ENCODE results near the gene OR4E1.
"Not testable (repeated sequence)": the region's sequence is repeated elsewhere in the genome, so short reads cannot be mapped to it uniquely, and the experiment has no call there.

The OR4E1 gene

GRCh38 chr14:21654215-21654614, 19.4 kb downstream of the OR4E1 start:
- Histone ChIP-seq H3K27ac (ENCODE audit: low read depth, low read length) (no peak overlapping the region), H3K9ac (ENCODE audit: low read depth in 1 of 2, low read length in 2 of 2) (no peak overlapping the region), H3K4me3 (ENCODE audit: low read depth in 1 of 2, low read length in 2 of 2) (no peak overlapping the region), H3K36me3 (ENCODE audit: control insufficient read depth in 1 of 2, insufficient read depth in 2 of 2, low read length in 2 of 2) (no peaks in the 10 kb centered on the region), H3K27me3 (ENCODE audit: control insufficient read depth in 1 of 2, insufficient read depth in 2 of 2, low read length in 2 of 2) (no peaks in the 10 kb centered on the region), H3K4me1 (ENCODE audit: control insufficient read depth in 1 of 2, insufficient read depth in 2 of 2, low read length in 2 of 2) (no peaks in the 10 kb centered on the region), H3K9me3 (ENCODE audit: control insufficient read depth in 1 of 2, low read length in 2 of 2) (no peaks in the 10 kb centered on the region)

DNA sequence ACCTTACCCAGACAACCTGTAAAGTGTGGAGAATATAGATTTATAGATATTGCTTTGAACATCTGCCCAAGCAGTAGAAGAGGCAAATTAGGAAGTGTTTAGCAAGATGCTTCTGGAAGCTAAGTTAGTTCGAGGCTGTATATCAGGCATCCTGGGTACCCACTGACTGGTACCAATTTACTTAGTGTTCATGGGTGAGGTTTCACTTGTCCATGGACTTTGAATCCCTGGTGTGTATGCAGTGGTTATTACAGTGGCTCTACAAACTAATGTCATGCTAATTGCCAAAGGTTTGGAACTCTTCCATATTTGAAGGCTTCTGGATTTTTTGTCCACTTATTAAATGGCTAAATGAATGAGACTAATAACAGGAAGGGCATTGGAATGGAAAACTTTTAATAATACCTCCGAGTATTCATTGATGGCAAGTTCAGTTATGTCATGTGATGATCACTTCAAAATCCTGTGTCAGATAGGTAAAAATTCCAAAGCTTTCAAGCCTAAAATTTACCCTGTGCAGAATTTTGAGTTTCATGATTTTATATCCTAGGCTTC, 20.2 kb downstream of the OR4E1 start, which contains the start of gene OR4E2:
TSS of gene OR4E2 (plus strand) at position 505 of the 555 bp plus-strand sequence. CDS start 11,248 bp downstream, outside the sequence.
- Histone ChIP-seq H3K27ac (ENCODE audit: low read depth, low read length) (no peak within 1 kb of the TSS), H3K27me3 (ENCODE audit: control insufficient read depth in 1 of 2, insufficient read depth in 2 of 2, low read length in 2 of 2) (no peaks in the 10 kb centered on the region), H3K4me1 (ENCODE audit: control insufficient read depth in 1 of 2, insufficient read depth in 2 of 2, low read length in 2 of 2) (no peaks in the 10 kb centered on the region), H3K9me3 (ENCODE audit: control insufficient read depth in 1 of 2, low read length in 2 of 2) (no peaks in the 10 kb centered on the region), H3K4me3 (ENCODE audit: low read depth in 1 of 2, low read length in 2 of 2) (no peak within 1 kb of the TSS), H3K36me3 (ENCODE audit: control insufficient read depth in 1 of 2, insufficient read depth in 2 of 2, low read length in 2 of 2) (no peaks in the 10 kb centered on the region), H3K9ac (ENCODE audit: low read depth in 1 of 2, low read length in 2 of 2) (no peak within 1 kb of the TSS)

GRCh38 chr14:21652209-21652808, 21.3 kb downstream of the OR4E1 start:
- H3K4me1 ChIP-seq (ENCODE audit: control insufficient read depth in 1 of 2, insufficient read depth in 2 of 2, low read length in 2 of 2) = no peaks in the 10 kb centered on the region
- H3K4me3 ChIP-seq (ENCODE audit: low read depth in 1 of 2, low read length in 2 of 2) = no peak overlapping the region
- H3K9ac ChIP-seq (ENCODE audit: low read depth in 1 of 2, low read length in 2 of 2) = no peak overlapping the region
- no peak overlapping the region for H3K27ac ChIP-seq (ENCODE audit: low read depth, low read length)
- no peaks in the 10 kb centered on the region for H3K27me3 ChIP-seq (ENCODE audit: control insufficient read depth in 1 of 2, insufficient read depth in 2 of 2, low read length in 2 of 2)
- no peaks in the 10 kb centered on the region for H3K9me3 ChIP-seq (ENCODE audit: control insufficient read depth in 1 of 2, low read length in 2 of 2)
- no peaks in the 10 kb centered on the region for H3K36me3 ChIP-seq (ENCODE audit: control insufficient read depth in 1 of 2, insufficient read depth in 2 of 2, low read length in 2 of 2)

GRCh38 chr14:21647380-21647779, 26.2 kb downstream of the OR4E1 start:
- no peaks in the 10 kb centered on the region for H3K27me3 ChIP-seq (ENCODE audit: control insufficient read depth in 1 of 2, insufficient read depth in 2 of 2, low read length in 2 of 2)
- no peak overlapping the region for H3K9ac ChIP-seq (ENCODE audit: low read depth in 1 of 2, low read length in 2 of 2)
- H3K9me3 ChIP-seq (ENCODE audit: control insufficient read depth in 1 of 2, low read length in 2 of 2) = no peaks in the 10 kb centered on the region
- no peaks in the 10 kb centered on the region for H3K4me1 ChIP-seq (ENCODE audit: control insufficient read depth in 1 of 2, insufficient read depth in 2 of 2, low read length in 2 of 2)
- no peak overlapping the region for H3K4me3 ChIP-seq (ENCODE audit: low read depth in 1 of 2, low read length in 2 of 2)
- no peaks in the 10 kb centered on the region for H3K36me3 ChIP-seq (ENCODE audit: control insufficient read depth in 1 of 2, insufficient read depth in 2 of 2, low read length in 2 of 2)
- no peak overlapping the region for H3K27ac ChIP-seq (ENCODE audit: low read depth, low read length)

DNA sequence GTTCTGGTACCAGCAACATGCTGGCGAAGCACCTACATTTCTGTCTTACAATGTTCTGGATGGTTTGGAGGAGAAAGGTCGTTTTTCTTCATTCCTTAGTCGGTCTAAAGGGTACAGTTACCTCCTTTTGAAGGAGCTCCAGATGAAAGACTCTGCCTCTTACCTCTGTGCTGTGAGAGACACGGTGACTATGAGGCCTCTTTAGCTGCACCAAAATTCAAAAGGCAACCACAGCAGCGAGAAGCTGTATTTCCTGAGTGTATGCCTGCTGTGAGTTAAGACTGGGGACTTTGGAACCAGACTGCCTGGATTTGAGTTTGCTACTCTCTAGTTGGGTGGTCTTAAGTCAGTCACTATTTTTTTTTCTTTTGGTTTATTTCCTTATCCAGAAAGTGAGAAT, 30.2 kb downstream of the OR4E1 start:
- H3K36me3 ChIP-seq (ENCODE audit: control insufficient read depth in 1 of 2, insufficient read depth in 2 of 2, low read length in 2 of 2) = no peaks in the 10 kb centered on the region
- H3K4me3 ChIP-seq (ENCODE audit: low read depth in 1 of 2, low read length in 2 of 2) = no peak overlapping the region
- H3K9ac ChIP-seq (ENCODE audit: low read depth in 1 of 2, low read length in 2 of 2) = no peak overlapping the region
- H3K27me3 ChIP-seq (ENCODE audit: control insufficient read depth in 1 of 2, insufficient read depth in 2 of 2, low read length in 2 of 2) = no peaks in the 10 kb centered on the region
- H3K9me3 ChIP-seq (ENCODE audit: control insufficient read depth in 1 of 2, low read length in 2 of 2) = no peaks in the 10 kb centered on the region
- H3K27ac ChIP-seq (ENCODE audit: low read depth, low read length) = no peak overlapping the region
- no peaks in the 10 kb centered on the region for H3K4me1 ChIP-seq (ENCODE audit: control insufficient read depth in 1 of 2, insufficient read depth in 2 of 2, low read length in 2 of 2)

GRCh38 chr14:21642683-21643082, 30.9 kb downstream of the OR4E1 start:
- no peaks in the 10 kb centered on the region for H3K4me1 ChIP-seq (ENCODE audit: control insufficient read depth in 1 of 2, insufficient read depth in 2 of 2, low read length in 2 of 2)
- H3K9me3 ChIP-seq (ENCODE audit: control insufficient read depth in 1 of 2, low read length in 2 of 2) = no peaks in the 10 kb centered on the region

GRCh38 chr14:21634840-21635239, 38.8 kb downstream of the OR4E1 start, which contains the start of gene OR10G2:
Gene OR10G2 (minus strand): TSS chr14:21634940. CDS start chr14:21634842, 98 bp downstream.
- Histone ChIP-seq H3K4me1 (ENCODE audit: control insufficient read depth in 1 of 2, insufficient read depth in 2 of 2, low read length in 2 of 2) (no peaks in the 10 kb centered on the region), H3K9me3 (ENCODE audit: control insufficient read depth in 1 of 2, low read length in 2 of 2) (no peaks in the 10 kb centered on the region)

More at GRCh38 chr14:21642683-21643082, 30.9 kb downstream of the OR4E1 start:
- Histone ChIP-seq H3K36me3 (ENCODE audit: control insufficient read depth in 1 of 2, insufficient read depth in 2 of 2, low read length in 2 of 2) (no peaks in the 10 kb centered on the region), H3K9ac (ENCODE audit: low read depth in 1 of 2, low read length in 2 of 2) (no peak overlapping the region), H3K27me3 (ENCODE audit: control insufficient read depth in 1 of 2, insufficient read depth in 2 of 2, low read length in 2 of 2) (no peaks in the 10 kb centered on the region), H3K4me3 (ENCODE audit: low read depth in 1 of 2, low read length in 2 of 2) (no peak overlapping the region), H3K27ac (ENCODE audit: low read depth, low read length) (no peak overlapping the region)

GRCh38 chr14:21631084-21631483, 42.5 kb downstream of the OR4E1 start:
- Histone ChIP-seq H3K27ac (ENCODE audit: low read depth, low read length) (no peak overlapping the region), H3K36me3 (ENCODE audit: control insufficient read depth in 1 of 2, insufficient read depth in 2 of 2, low read length in 2 of 2) (no peaks in the 10 kb centered on the region), H3K9ac (ENCODE audit: low read depth in 1 of 2, low read length in 2 of 2) (no peak overlapping the region), H3K27me3 (ENCODE audit: control insufficient read depth in 1 of 2, insufficient read depth in 2 of 2, low read length in 2 of 2) (no peaks in the 10 kb centered on the region), H3K9me3 (ENCODE audit: control insufficient read depth in 1 of 2, low read length in 2 of 2) (no peaks in the 10 kb centered on the region), H3K4me1 (ENCODE audit: control insufficient read depth in 1 of 2, insufficient read depth in 2 of 2, low read length in 2 of 2) (no peaks in the 10 kb centered on the region), H3K4me3 (ENCODE audit: low read depth in 1 of 2, low read length in 2 of 2) (no peak overlapping the region)

More at GRCh38 chr14:21634840-21635239, 38.8 kb downstream of the OR4E1 start, which contains the start of gene OR10G2:
- Histone ChIP-seq H3K27ac (ENCODE audit: low read depth, low read length) (no peak within 1 kb of the TSS), H3K9ac (ENCODE audit: low read depth in 1 of 2, low read length in 2 of 2) (no peak within 1 kb of the TSS), H3K27me3 (ENCODE audit: control insufficient read depth in 1 of 2, insufficient read depth in 2 of 2, low read length in 2 of 2) (no peaks in the 10 kb centered on the region), H3K36me3 (ENCODE audit: control insufficient read depth in 1 of 2, insufficient read depth in 2 of 2, low read length in 2 of 2) (no peaks in the 10 kb centered on the region), H3K4me3 (ENCODE audit: low read depth in 1 of 2, low read length in 2 of 2) (no peak within 1 kb of the TSS)

DNA sequence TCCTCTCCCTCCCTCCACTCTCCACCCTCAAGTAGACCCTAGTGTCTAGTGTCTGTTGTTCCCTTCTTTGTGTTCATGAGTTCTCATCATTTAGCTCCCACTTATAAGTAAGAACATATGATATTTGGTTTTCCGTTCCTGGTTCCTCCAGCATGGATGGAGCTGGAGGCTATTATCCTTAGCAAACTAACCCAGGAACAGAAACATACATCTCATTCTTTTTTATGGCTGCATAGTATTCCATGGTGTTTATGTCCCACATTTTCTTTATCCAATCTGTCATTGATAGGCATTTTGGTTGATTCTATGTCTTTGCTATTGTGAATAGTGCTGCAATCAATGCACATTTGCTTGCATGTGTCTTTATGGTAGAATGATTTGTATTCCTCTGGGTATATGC, 43.1 kb downstream of the OR4E1 start:
- not testable (repeated sequence) for H3K9ac ChIP-seq (ENCODE audit: low read depth in 1 of 2, low read length in 2 of 2); H3K9me3 ChIP-seq (ENCODE audit: control insufficient read depth in 1 of 2, low read length in 2 of 2); H3K36me3 ChIP-seq (ENCODE audit: control insufficient read depth in 1 of 2, insufficient read depth in 2 of 2, low read length in 2 of 2); H3K4me1 ChIP-seq (ENCODE audit: control insufficient read depth in 1 of 2, insufficient read depth in 2 of 2, low read length in 2 of 2); H3K27ac ChIP-seq (ENCODE audit: low read depth, low read length); H3K4me3 ChIP-seq (ENCODE audit: low read depth in 1 of 2, low read length in 2 of 2); H3K27me3 ChIP-seq (ENCODE audit: control insufficient read depth in 1 of 2, insufficient read depth in 2 of 2, low read length in 2 of 2)

GRCh38 chr14:21626491-21627230, 47.0 kb downstream of the OR4E1 start:
- H3K9me3 ChIP-seq (ENCODE audit: control insufficient read depth in 1 of 2, low read length in 2 of 2) = no peaks in the 10 kb centered on the region
- H3K27me3 ChIP-seq (ENCODE audit: control insufficient read depth in 1 of 2, insufficient read depth in 2 of 2, low read length in 2 of 2) = peaks cover 0 to 3% of the 10 kb centered on the region in 2 donors
- no peak overlapping the region for H3K9ac ChIP-seq (ENCODE audit: low read depth in 1 of 2, low read length in 2 of 2)
- no peaks in the 10 kb centered on the region for H3K4me1 ChIP-seq (ENCODE audit: control insufficient read depth in 1 of 2, insufficient read depth in 2 of 2, low read length in 2 of 2)
- no peak overlapping the region for H3K4me3 ChIP-seq (ENCODE audit: low read depth in 1 of 2, low read length in 2 of 2)
- H3K36me3 ChIP-seq (ENCODE audit: control insufficient read depth in 1 of 2, insufficient read depth in 2 of 2, low read length in 2 of 2) = no peaks in the 10 kb centered on the region
- H3K27ac ChIP-seq (ENCODE audit: low read depth, low read length) = no peak overlapping the region
